GM12872 (cell line): ENCODE results near the gene H19.

ENCODE experiments used
- TF ChIP-seq, protein P1 (sequence below): IDR thresholded peaks from 3 replicates; pipeline ENCODE4 v1.5.1; 2011; ENCODE audit warnings: low read depth, mild to moderate bottlenecking, low read length, moderate library complexity; ENCODE audit not compliant: insufficient read depth

H19 gene

DNA sequence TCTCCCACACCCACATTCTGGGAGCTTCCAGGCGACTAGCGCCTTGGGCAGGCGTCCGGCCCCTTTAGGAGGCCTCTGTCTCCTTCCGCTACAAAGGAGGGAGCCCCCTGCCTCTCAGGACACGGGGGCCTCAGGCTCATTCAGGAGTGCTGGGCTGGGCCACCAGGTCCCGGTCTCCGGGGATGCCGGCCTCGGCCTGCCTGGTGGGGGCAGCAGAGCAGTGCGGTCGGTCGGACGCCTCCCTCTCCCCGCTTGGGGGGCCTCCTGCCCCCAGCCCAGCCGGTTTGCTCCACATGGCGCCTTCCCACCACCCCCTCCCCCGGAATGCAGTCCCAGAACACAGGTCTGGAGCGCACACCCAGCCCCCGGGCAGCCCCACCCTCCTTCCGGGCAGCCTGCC lies 28.6 kb downstream of the H19 start:
- TF ChIP-seq, protein P1, sequence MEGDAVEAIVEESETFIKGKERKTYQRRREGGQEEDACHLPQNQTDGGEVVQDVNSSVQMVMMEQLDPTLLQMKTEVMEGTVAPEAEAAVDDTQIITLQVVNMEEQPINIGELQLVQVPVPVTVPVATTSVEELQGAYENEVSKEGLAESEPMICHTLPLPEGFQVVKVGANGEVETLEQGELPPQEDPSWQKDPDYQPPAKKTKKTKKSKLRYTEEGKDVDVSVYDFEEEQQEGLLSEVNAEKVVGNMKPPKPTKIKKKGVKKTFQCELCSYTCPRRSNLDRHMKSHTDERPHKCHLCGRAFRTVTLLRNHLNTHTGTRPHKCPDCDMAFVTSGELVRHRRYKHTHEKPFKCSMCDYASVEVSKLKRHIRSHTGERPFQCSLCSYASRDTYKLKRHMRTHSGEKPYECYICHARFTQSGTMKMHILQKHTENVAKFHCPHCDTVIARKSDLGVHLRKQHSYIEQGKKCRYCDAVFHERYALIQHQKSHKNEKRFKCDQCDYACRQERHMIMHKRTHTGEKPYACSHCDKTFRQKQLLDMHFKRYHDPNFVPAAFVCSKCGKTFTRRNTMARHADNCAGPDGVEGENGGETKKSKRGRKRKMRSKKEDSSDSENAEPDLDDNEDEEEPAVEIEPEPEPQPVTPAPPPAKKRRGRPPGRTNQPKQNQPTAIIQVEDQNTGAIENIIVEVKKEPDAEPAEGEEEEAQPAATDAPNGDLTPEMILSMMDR = no peak

DNA sequence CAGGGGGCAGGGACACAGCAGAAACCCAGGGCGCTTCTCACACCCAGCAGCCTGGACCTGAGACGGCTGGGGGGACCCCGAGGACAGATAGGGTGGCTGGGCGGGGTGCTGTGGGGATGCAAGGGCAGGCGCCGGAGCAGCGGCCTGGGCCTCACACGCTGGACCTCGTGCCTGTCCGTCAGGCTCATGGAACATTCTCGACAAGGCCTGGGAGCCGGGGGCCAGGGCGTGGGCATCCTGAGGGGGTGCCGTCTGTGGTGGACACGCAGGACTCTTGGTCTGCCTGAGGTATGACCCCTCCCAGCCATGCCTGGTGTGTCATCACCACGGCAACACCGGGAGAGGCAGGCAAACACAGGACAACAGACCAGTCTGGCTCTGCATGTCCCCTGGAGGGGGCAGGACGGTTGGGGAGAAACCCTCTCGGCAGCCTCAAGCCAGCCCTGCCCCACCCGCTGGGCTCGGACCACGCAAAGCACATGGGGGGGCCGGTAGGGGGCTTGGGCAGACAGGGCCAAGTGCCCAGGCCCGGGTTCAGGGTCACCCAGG lies 29.1 kb downstream of the H19 start:
- TF ChIP-seq, protein P1 = no peak

DNA sequence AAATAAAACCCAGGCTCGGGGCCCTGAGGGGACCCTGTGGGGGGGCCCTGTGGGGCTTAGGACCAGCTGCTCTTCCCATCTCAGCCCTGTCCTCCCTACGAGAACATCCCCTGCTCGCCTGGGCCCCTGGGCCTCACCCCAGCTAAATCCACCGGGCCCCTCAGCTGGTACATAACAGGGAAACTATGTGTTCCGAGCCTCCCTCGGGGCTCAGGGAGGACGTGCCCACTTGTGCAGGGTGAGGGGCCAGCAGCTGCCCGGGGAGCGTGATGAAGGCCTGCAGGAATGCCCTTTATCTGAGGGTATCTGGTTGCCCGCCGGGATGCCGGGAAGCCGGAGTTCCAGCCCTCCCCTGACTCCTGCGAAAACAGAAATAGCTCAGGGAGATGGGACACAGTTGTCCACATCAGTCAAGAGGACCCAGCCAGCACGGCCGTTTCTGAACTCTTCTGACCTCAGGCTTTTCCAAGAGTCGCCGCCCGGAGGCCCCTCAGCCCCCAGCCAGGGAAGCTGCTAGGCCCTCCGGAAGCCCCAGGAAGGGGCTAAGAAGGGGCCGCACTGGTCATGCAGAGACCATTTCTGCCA lies 29.9 kb downstream of the H19 start:
- TF ChIP-seq, protein P1 = no peak

DNA sequence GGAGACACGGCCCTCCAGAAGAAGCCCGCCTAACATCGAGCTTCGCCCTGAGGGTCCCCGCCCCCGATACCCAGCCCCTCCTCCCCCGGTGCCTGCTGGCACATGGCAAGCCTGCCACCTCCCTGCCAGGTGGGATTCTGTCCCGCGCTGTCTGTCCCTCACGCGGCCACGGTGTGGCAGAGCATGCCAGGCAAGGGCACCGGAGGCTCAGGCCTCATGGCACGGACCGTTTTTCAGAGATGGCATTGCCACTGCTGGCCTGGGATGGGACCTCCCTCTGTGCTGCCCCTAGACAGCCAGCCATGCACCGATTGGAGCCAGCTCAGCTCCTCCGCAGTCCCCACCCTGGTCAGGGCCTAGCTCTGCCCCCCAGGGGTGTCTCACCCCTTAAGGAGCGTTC lies 31.1 kb downstream of the H19 start:
- TF ChIP-seq, protein P1 = no peak

DNA sequence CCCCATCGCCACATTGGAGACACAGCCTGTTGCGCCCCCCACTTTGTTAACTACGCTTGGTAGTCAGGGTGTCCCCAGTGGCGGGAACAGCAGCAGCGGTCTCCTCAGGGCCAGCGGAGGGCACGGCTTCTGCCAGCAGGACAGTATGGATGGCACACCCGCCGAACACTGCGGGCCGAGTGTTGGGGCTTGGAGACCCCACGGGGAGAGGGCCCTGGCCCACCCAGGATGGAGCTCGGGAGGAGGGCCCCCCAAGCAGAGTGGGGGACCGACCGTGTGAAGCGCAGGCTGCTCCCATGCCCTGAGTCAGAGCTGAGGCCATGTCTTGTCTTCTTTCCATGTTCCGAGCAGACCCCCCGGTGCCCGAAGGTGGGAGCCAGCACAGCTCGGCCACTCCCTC lies 32.7 kb downstream of the H19 start:
- TF ChIP-seq, protein P1 = no peak

DNA sequence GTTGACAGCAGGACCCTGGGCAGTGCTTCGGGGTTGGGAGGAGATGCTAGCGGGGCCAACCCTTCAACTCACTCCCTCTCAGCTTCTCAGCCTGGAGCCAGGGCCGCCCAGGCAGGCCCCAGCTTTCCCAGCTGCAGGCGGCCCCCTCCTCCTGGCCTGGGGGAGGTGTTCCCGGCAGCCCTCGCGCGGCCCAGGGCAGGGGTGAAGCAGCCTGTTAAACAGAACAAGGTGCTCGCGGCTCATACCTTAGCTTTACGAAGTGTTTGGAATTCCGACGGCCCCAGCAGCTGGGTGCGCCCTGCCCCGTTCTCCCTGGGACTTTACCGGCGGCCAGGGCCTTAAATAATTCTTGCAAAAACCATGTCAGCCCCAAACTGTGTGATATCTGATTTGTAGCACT lies 33.3 kb downstream of the H19 start:
- TF ChIP-seq, protein P1 = no peak

DNA sequence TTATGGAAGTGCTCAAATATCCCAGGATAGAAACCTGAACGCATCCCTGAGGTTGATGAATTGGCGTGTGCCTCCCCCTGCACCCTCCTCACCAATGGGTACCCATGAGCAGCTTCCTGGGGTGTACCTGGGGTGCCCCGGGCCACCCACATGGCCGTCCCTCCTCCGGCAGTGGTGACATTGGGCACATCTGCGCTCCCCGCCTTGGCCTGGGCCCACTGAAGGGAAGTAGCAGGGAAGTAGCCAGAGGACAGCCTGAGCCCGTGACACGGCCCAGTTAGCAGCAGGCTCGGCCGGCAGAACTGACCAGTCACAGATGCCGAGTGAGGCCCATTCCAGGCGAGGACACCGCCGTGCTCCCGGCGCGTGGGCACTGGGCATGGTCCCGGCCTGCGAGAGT lies 33.8 kb downstream of the H19 start:
- TF ChIP-seq, protein P1 = no peak

DNA sequence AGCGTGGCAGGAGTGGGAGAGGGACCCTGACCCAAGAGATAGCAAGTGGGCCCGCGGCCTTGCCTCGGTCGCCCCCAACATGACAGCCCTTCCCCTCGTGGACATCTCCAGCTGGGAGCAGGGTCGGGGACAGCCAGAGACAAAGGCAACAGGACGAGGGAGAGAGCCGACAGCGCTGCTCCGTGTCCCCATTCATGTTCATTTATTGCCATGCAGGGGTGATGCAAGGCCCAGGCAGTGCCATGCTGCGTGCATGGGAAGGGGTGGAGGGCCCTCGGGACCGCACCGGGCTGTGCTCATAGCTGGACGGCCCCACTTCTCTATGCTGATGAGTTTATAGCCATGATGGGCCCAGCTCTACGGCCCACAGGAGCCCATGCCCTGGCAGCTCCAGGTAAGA lies 37.9 kb downstream of the H19 start:
- TF ChIP-seq, protein P1 = no peak
